Karpas-422 (cell line): ENCODE measurements around the gene RFESD. TPM values are rescaled to one million over a fixed set of nuclear protein-coding genes. Genes with fewer than 3 reads are reported as not detected.
"Not testable (repeated sequence)": the region's sequence is repeated elsewhere in the genome, so short reads cannot be mapped to it uniquely, and the experiment has no call there.

Experiments used
- DNase-seq: peaks from one replicate; pipeline ENCODE4 v3.0.0-alpha.2; 2015
- H2AFZ ChIP-seq: fragments of 200-600 bp; sonication (generic); 2 replicates; pipeline ENCODE4 v1.6.1; 2014; ENCODE audit warnings: antibody characterized with exemption, low read length, mixed read lengths
- H3K27ac ChIP-seq: fragments of 200-600 bp; sonication (generic); 2 replicates; pipeline ENCODE4 v1.5.1; 2014; ENCODE audit warnings: mild to moderate bottlenecking, low read length, moderate library complexity
- H3K27me3 ChIP-seq: fragments of 200-600 bp; sonication (generic); 2 replicates; pipeline ENCODE4 v1.6.1; 2014; ENCODE audit warnings: low read length, mixed read lengths
- H3K36me3 ChIP-seq: fragments of 200-600 bp; sonication (generic); 2 replicates; pipeline ENCODE4 v1.6.1; 2014; ENCODE audit warnings: low read length, mixed read lengths; ENCODE audit not compliant: insufficient read depth
- H3K4me1 ChIP-seq: fragments of 200-600 bp; sonication (generic); 2 replicates; pipeline ENCODE4 v1.6.1; 2014; ENCODE audit warnings: mild to moderate bottlenecking, low read length, mixed read lengths
- H3K4me2 ChIP-seq: fragments of 200-600 bp; sonication (generic); 2 replicates; pipeline ENCODE4 v1.6.1; 2014; ENCODE audit warnings: low read length, low read depth, mild to moderate bottlenecking; ENCODE audit not compliant: poor library complexity, severe bottlenecking
- H3K4me3 ChIP-seq: fragments of 200-600 bp; sonication (generic); 2 replicates; pipeline ENCODE4 v1.5.1; 2014; ENCODE audit warnings: mild to moderate bottlenecking, antibody characterized with exemption, low read length, mixed read lengths
- H3K79me2 ChIP-seq: fragments of 200-600 bp; sonication (generic); 2 replicates; pipeline ENCODE4 v1.6.1; 2014; ENCODE audit warnings: mild to moderate bottlenecking, low read length, mixed read lengths
- H3K9ac ChIP-seq: fragments of 200-600 bp; sonication (generic); 2 replicates; pipeline ENCODE4 v1.6.0; 2014; ENCODE audit warnings: low read length
- H3K9me2 ChIP-seq: fragments of 200-600 bp; sonication (generic), shearing (Covaris generic); replicated peaks from 2 replicates; pipeline ENCODE4 v1.6.0; 2014; ENCODE audit warnings: mild to moderate bottlenecking, low read length, moderate library complexity; ENCODE audit not compliant: insufficient read depth
- H3K9me3 ChIP-seq: fragments of 300-700, 200-600 bp; sonication (generic); 2 replicates; pipeline ENCODE4 v1.6.1; 2014; ENCODE audit warnings: low read length, mixed read lengths
- H4K20me1 ChIP-seq: fragments of 200-600 bp; sonication (generic); 2 replicates; pipeline ENCODE4 v1.6.1; 2014; ENCODE audit warnings: mild to moderate bottlenecking, antibody characterized with exemption, low read length, low read depth; ENCODE audit not compliant: insufficient read depth
- total RNA-seq: library from RNA; depleted of rRNA; stranded (reverse); fragments of >200 nt; shearing (Covaris generic); gene quantifications from 2 replicates; pipeline ENCODE4 v1.2.3, GENCODE V29; 2014; ENCODE audit warnings: low replicate concordance

Gene RFESD
- total RNA-seq, 1 experiment from 2014 or later = 6.8 TPM

- H4K20me1 ChIP-seq = no peaks in the 10 kb centered on the region
- H3K4me2 ChIP-seq = no peak overlapping the region
- H3K27ac ChIP-seq = no peak overlapping the region
Measured at GRCh38 chr5:95690333-95690732, 43.8 kb downstream of the RFESD start.

GRCh38 chr5:95697781-95698681 is 51.5 kb downstream of the RFESD start:
- Histone ChIP-seq H3K4me1 (no peaks in the 10 kb centered on the region), H3K27ac (no peak overlapping the region), H3K4me2 (no peak overlapping the region), H3K9me2 (no peaks in the 10 kb centered on the region), H3K27me3 (0 out of 2 replicates have a peak, but pooled peaks cover 2% of the 10 kb centered on the region), H3K36me3 (no peaks in the 10 kb centered on the region), H2AFZ (no peak overlapping the region), H4K20me1 (no peaks in the 10 kb centered on the region), H3K79me2 (no peaks in the 10 kb centered on the region), H3K9ac (no peak overlapping the region), H3K4me3 (no peak overlapping the region), H3K9me3 (no peaks in the 10 kb centered on the region)
- no peak for DNase-seq

More at GRCh38 chr5:95690333-95690732, 43.8 kb downstream of the RFESD start:
- no peak overlapping the region for H2AFZ ChIP-seq
- H3K79me2 ChIP-seq = no peaks in the 10 kb centered on the region
- H3K9me3 ChIP-seq = no peaks in the 10 kb centered on the region
- H3K4me1 ChIP-seq = no peaks in the 10 kb centered on the region
- H3K9me2 ChIP-seq = no peaks in the 10 kb centered on the region
- no peaks in the 10 kb centered on the region for H3K27me3 ChIP-seq
- DNase-seq = no peak
- no peak overlapping the region for H3K9ac ChIP-seq
- H3K4me3 ChIP-seq = no peak overlapping the region
- H3K36me3 ChIP-seq = no peaks in the 10 kb centered on the region

DNA sequence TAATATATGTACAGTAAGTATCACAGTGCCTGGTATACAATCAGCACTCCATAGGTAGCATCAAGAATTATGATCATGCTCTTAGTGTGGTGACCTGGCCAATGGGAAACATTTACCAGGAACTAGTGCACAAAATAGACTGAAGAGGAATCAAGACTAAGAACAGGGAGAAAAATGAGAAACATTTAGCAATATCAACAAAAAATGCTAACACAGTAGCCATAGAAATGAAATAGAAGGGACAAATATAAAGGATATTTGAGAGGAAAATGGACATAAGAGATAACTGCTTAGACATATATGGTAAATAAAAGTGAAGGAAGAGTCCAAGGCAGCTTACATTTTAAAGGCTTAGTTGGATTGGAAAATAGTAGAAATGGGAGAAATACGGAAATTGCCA is 52.8 kb downstream of the RFESD start:
- Histone ChIP-seq H3K4me2 (no peak overlapping the region), H3K4me1 (no peaks in the 10 kb centered on the region), H3K36me3 (no peaks in the 10 kb centered on the region), H3K9me2 (no peaks in the 10 kb centered on the region), H3K27ac (no peak overlapping the region), H2AFZ (no peak overlapping the region), H3K9me3 (no peaks in the 10 kb centered on the region), H4K20me1 (no peaks in the 10 kb centered on the region), H3K27me3 (0 out of 2 replicates have a peak, but pooled peaks cover 2% of the 10 kb centered on the region), H3K9ac (no peak overlapping the region), H3K79me2 (no peaks in the 10 kb centered on the region), H3K4me3 (no peak overlapping the region)
- no peak for DNase-seq

- Histone ChIP-seq H3K4me2 (no peak overlapping the region), H3K4me3 (no peak overlapping the region), H2AFZ (no peak overlapping the region), H3K27me3 (0 out of 2 replicates have a peak, but pooled peaks cover 2% of the 10 kb centered on the region), H3K9me3 (no peaks in the 10 kb centered on the region), H3K4me1 (no peaks in the 10 kb centered on the region), H3K79me2 (no peaks in the 10 kb centered on the region), H4K20me1 (no peaks in the 10 kb centered on the region), H3K36me3 (no peaks in the 10 kb centered on the region), H3K9ac (no peak overlapping the region), H3K27ac (no peak overlapping the region), H3K9me2 (no peaks in the 10 kb centered on the region)
- no peak for DNase-seq
Measured at GRCh38 chr5:95701074-95701473, 54.5 kb downstream of the RFESD start.

GRCh38 chr5:95704150-95704549 is 57.6 kb downstream of the RFESD start:
- Histone ChIP-seq H3K36me3 (no peaks in the 10 kb centered on the region), H3K79me2 (no peaks in the 10 kb centered on the region), H3K4me2 (no peak overlapping the region), H3K27ac (no peak overlapping the region), H3K9ac (no peak overlapping the region), H4K20me1 (no peaks in the 10 kb centered on the region), H3K4me3 (no peak overlapping the region), H3K27me3 (0 out of 2 replicates have a peak, but pooled peaks cover 2% of the 10 kb centered on the region), H3K9me2 (no peaks in the 10 kb centered on the region), H3K4me1 (no peaks in the 10 kb centered on the region), H2AFZ (no peak overlapping the region), H3K9me3 (no peaks in the 10 kb centered on the region)
- no peak for DNase-seq

GRCh38 chr5:95706196-95706595 is 59.6 kb downstream of the RFESD start:
- not testable (repeated sequence) for H3K4me3 ChIP-seq, H3K27ac ChIP-seq, H3K36me3 ChIP-seq, H4K20me1 ChIP-seq, H3K4me2 ChIP-seq, H3K27me3 ChIP-seq, H3K9me3 ChIP-seq, H3K4me1 ChIP-seq, H2AFZ ChIP-seq, H3K9ac ChIP-seq, H3K79me2 ChIP-seq, DNase-seq, H3K9me2 ChIP-seq

DNA sequence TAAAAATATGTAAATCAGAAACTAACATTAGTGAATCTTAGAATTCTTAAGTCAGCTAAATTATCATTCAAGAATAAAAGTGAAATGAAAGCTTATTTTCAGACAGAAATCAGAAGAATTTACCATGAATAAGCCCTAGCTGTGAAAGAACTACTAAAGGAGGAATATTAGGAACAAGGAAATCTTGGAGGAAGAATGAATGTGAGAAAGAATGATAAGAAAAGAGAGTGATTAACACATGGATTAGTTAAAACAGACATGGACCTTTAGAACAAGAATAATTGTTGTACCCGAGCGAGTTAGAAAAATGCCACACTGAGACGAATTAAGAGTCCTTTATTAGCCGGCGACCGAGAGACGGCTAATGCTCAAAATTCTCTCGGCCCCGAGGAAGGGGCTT is 60.5 kb downstream of the RFESD start:
- H3K36me3 ChIP-seq = no peaks in the 10 kb centered on the region
- DNase-seq = no peak
- no peaks in the 10 kb centered on the region for H3K27me3 ChIP-seq
- no peaks in the 10 kb centered on the region for H3K9me2 ChIP-seq
- H3K9me3 ChIP-seq = no peaks in the 10 kb centered on the region
- H3K4me2 ChIP-seq = no peak overlapping the region
- H4K20me1 ChIP-seq = no peaks in the 10 kb centered on the region
- no peaks in the 10 kb centered on the region for H3K4me1 ChIP-seq
- no peak overlapping the region for H3K9ac ChIP-seq
- H3K79me2 ChIP-seq = no peaks in the 10 kb centered on the region
- H2AFZ ChIP-seq = no peak overlapping the region
- no peak overlapping the region for H3K4me3 ChIP-seq
- H3K27ac ChIP-seq = no peak overlapping the region
